Sigmoid colon (tissue), 7 donors: Measurements from ENCODE around the gene PRDX2. TPM values are rescaled to one million over a fixed set of nuclear protein-coding genes. Genes with fewer than 3 reads are reported as not detected.

ENCODE experiments used
- DNase-seq: peaks from one replicate; pipeline ENCODE4 v3.0.0-alpha.2; 2019
- H3K27ac ChIP-seq, 4 donors: fragments of 200-600 bp; sonication (generic); one replicate each; pipeline ENCODE4 v1.5.1; 2016 to 2019; ENCODE audit warnings: mild to moderate bottlenecking in 1 of 4
- H3K27me3 ChIP-seq, 3 donors: fragments of 200-600 bp; sonication (generic); one replicate each; pipeline ENCODE4 v1.5.1; 2019; ENCODE audit warnings: mild to moderate bottlenecking in 1 of 3
- H3K36me3 ChIP-seq, 4 donors: fragments of 200-600 bp; sonication (generic); one replicate each; pipeline ENCODE4 v1.5.1; 2016 to 2019
- H3K4me1 ChIP-seq, 4 donors: fragments of 200-600 bp; sonication (generic); one replicate each; pipeline ENCODE4 v1.5.1; 2017 to 2019
- H3K4me3 ChIP-seq, 4 donors: fragments of 200-600 bp; sonication (generic); one replicate each; pipeline ENCODE4 v1.5.1; 2017 to 2019; ENCODE audit warnings: mild to moderate bottlenecking in 2 of 4, moderate library complexity in 1 of 4
- H3K9me3 ChIP-seq, 4 donors: fragments of 200-600 bp in 3 of 4; sonication (generic) in 3 of 4; one replicate each; pipeline versions ENCODE4 v1.5.1 to v1.6.1; 2013 to 2019
- EP300 ChIP-seq, 4 donors: sonication (generic); formaldehyde crosslinking; IDR thresholded peaks; one replicate each; pipeline ENCODE4 v1.6.1; 2017; ENCODE audit warnings: antibody characterized with exemption in 4 of 4
- POLR2A ChIP-seq, 2 donors: fragments of 450-650 bp; IDR thresholded peaks; one replicate each; pipeline ENCODE4 v1.6.1; 2016; ENCODE audit warnings: antibody characterized with exemption in 2 of 2, mild to moderate bottlenecking in 2 of 2, moderate library complexity in 2 of 2
- POLR2AphosphoS5 ChIP-seq, 4 donors: sonication (generic); formaldehyde crosslinking; IDR thresholded peaks; one replicate each; pipeline ENCODE4 v1.6.1; 2017; ENCODE audit warnings: antibody characterized with exemption in 4 of 4
- WGBS, 2 donors: extraction: QIAGEN DNeasy Blood & Tissue Kit; methylation state at CpG; one replicate each; pipeline ENCODE4 v1.1.7; 2013; 5-methylcytosine and 5-hydroxymethylcytosine counted together
- intact Hi-C: fragments of 100-400 bp; cut with DNase I; formaldehyde crosslinking; loops from one replicate; pipeline ENCODE4 v1.15.1; 2023
- polyA plus RNA-seq, 3 donors: library from polyadenylated mRNA; stranded (reverse); fragments of 200-250 nt; gene quantifications; one replicate each; pipeline ENCODE4 v1.2.3, GENCODE V29; 2013
- total RNA-seq, 4 donors: library from RNA; depleted of rRNA; stranded (reverse); fragments of >200 nt; gene quantifications; one replicate each; pipeline ENCODE4 v1.1.0, GENCODE V29; 2016
- TF ChIP-seq, protein P1 (sequence below), 4 experiments: fragments of 450-650 bp in 3 of 4; fragments of 200-600 bp in 1 of 4; IDR thresholded peaks; one replicate each; pipeline ENCODE4 v1.5.1; 2016 to 2019; ENCODE audit warnings: antibody characterized with exemption in 4 of 4, mild to moderate bottlenecking in 3 of 4, moderate library complexity in 2 of 4
- donor health status: healthy with polysubstance abuse.
- donor health status: Bipolar disorder and iron deficiency.
- donor health status: healthy.

The PRDX2 gene
- total and polyA plus RNA-seq, 7 donors = 248 to 379 (median 277) TPM

- Histone ChIP-seq H3K27ac (no peak overlapping the region), H3K27me3 (peaks cover 72 to 100% (median 91%) of the 10 kb centered on the region in 3 donors)
Observed at GRCh38 chr19:12838886-12839756, 37.5 kb upstream of the PRDX2 start.

GRCh38 chr19:12838182-12838885, 36.7 kb upstream of the PRDX2 start, which contains the start of gene MAST1:
Gene MAST1, plus strand, starts transcription at chr19:12838515. Its CDS starts 58 bp downstream, at chr19:12838573.
- peaks cover 76 to 100% (median 95%) of the 10 kb centered on the region in 3 donors for H3K27me3 ChIP-seq
- no peaks in the 10 kb centered on the region for H3K9me3 ChIP-seq
- H3K27ac ChIP-seq = no peak within 1 kb of the TSS
- H3K4me1 ChIP-seq = peaks cover 0 to 35% (median 29%) of the 10 kb centered on the region in 4 donors
- no peak for DNase-seq
- 1% methylated on average over 69 of the region's 69 CpGs for WGBS, 2 donors
- peak within 1 kb of the TSS in 3 of 4 donors; percentile 24 to 38 (median 32) for H3K4me3 ChIP-seq
- TF ChIP-seq, protein P1, sequence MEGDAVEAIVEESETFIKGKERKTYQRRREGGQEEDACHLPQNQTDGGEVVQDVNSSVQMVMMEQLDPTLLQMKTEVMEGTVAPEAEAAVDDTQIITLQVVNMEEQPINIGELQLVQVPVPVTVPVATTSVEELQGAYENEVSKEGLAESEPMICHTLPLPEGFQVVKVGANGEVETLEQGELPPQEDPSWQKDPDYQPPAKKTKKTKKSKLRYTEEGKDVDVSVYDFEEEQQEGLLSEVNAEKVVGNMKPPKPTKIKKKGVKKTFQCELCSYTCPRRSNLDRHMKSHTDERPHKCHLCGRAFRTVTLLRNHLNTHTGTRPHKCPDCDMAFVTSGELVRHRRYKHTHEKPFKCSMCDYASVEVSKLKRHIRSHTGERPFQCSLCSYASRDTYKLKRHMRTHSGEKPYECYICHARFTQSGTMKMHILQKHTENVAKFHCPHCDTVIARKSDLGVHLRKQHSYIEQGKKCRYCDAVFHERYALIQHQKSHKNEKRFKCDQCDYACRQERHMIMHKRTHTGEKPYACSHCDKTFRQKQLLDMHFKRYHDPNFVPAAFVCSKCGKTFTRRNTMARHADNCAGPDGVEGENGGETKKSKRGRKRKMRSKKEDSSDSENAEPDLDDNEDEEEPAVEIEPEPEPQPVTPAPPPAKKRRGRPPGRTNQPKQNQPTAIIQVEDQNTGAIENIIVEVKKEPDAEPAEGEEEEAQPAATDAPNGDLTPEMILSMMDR (IDR thresholded peaks at IDR 0.05) = peak in 1 of 4 experiments; percentile 41
- no peak for TF ChIP-seq POLR2A (IDR thresholded peaks at IDR 0.05)
- no peaks in the 10 kb centered on the region for H3K36me3 ChIP-seq
- intact Hi-C loops = no loop called here

More at GRCh38 chr19:12838886-12839756, 37.5 kb upstream of the PRDX2 start:
- 14 to 22% methylated on average over 21 of the region's 21 CpGs for WGBS, 2 donors
- Histone ChIP-seq H3K36me3 (no peaks in the 10 kb centered on the region), H3K9me3 (no peaks in the 10 kb centered on the region), H3K4me3 (peak overlapping the region in 3 of 4 donors; percentile 24 to 38 (median 32)), H3K4me1 (peaks cover 0 to 27% (median 21%) of the 10 kb centered on the region in 4 donors)
- TF ChIP-seq POLR2AphosphoS5 (IDR thresholded peaks at IDR 0.05) = no peak
- TF ChIP-seq POLR2A (IDR thresholded peaks at IDR 0.05) = no peak
- TF ChIP-seq, protein P1 (IDR thresholded peaks at IDR 0.05) = no peak
- TF ChIP-seq EP300 (IDR thresholded peaks at IDR 0.05) = no peak
- intact Hi-C loops = no loop called here
- no peak for DNase-seq

GRCh38 chr19:12837225-12837624, 35.6 kb upstream of the PRDX2 start:
- H3K4me1 ChIP-seq = peaks cover 0 to 46% (median 34%) of the 10 kb centered on the region in 4 donors
- no peak overlapping the region for H3K4me3 ChIP-seq
- H3K9me3 ChIP-seq = no peaks in the 10 kb centered on the region
- H3K27ac ChIP-seq = no peak overlapping the region
- no peak for DNase-seq
- intact Hi-C loops = no loop called here
- H3K27me3 ChIP-seq = peaks cover 87 to 100% (median 95%) of the 10 kb centered on the region in 3 donors
- TF ChIP-seq EP300 (IDR thresholded peaks at IDR 0.05) (no peak), POLR2AphosphoS5 (IDR thresholded peaks at IDR 0.05) (no peak), POLR2A (IDR thresholded peaks at IDR 0.05) (no peak)
- TF ChIP-seq, protein P1 (IDR thresholded peaks at IDR 0.05) = no peak
- H3K36me3 ChIP-seq = no peaks in the 10 kb centered on the region
- 48 to 79% methylated on average over 4 of the region's 4 CpGs for WGBS, 2 donors

DNA sequence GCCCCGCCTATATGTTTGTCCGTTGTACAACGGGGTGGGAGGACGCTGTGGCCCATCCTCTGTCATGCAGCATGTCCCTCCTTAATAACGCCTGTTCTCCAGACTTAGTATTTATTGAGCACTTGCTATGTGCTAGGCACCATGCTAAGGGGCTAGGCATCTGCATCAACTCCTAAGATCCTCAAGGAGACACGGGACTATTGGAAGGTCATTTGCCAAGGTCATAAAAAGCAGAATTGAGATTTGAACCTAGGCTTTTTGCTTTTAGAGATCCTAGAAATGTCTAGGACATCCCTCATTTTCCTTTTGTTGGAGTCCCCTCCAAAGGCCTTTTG, 34.9 kb upstream of the PRDX2 start:
- no peak for TF ChIP-seq POLR2A (IDR thresholded peaks at IDR 0.05)
- TF ChIP-seq POLR2AphosphoS5 (IDR thresholded peaks at IDR 0.05) = no peak
- TF ChIP-seq, protein P1 (IDR thresholded peaks at IDR 0.05) = no peak
- no peak for TF ChIP-seq EP300 (IDR thresholded peaks at IDR 0.05)
- Histone ChIP-seq H3K27ac (no peak overlapping the region), H3K4me3 (no peak overlapping the region), H3K36me3 (no peaks in the 10 kb centered on the region), H3K9me3 (no peaks in the 10 kb centered on the region), H3K27me3 (peaks cover 87 to 100% (median 95%) of the 10 kb centered on the region in 3 donors), H3K4me1 (peaks cover 0 to 47% (median 34%) of the 10 kb centered on the region in 4 donors)
- WGBS, 2 donors = 3 to 8% methylated on average over 6 of the region's 6 CpGs
- DNase-seq = no peak
- intact Hi-C loops = no loop called here
